ENCODE results near the gene RSF1.

DNA sequence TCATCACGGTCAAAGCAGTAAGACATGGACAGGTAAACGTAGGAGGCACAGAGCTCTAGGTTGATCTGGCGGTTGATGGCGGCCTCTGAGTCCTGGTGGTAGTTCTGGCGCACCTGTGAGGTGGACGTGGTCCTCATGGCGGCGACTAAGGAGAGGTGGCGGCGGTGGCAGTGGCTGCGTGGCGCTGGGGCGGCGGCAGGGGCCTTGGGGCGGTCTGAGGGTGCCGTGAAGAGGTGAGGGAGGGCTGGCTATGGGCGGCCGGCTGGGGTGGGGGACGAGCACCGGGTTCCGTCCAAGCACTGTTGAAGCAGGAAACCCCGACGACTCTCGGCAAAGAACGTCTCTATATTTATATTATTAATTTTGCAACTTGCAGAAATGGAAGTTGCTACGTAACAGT, 85.6 kb downstream of the RSF1 start:
- TF ChIP-seq, protein P1, sequence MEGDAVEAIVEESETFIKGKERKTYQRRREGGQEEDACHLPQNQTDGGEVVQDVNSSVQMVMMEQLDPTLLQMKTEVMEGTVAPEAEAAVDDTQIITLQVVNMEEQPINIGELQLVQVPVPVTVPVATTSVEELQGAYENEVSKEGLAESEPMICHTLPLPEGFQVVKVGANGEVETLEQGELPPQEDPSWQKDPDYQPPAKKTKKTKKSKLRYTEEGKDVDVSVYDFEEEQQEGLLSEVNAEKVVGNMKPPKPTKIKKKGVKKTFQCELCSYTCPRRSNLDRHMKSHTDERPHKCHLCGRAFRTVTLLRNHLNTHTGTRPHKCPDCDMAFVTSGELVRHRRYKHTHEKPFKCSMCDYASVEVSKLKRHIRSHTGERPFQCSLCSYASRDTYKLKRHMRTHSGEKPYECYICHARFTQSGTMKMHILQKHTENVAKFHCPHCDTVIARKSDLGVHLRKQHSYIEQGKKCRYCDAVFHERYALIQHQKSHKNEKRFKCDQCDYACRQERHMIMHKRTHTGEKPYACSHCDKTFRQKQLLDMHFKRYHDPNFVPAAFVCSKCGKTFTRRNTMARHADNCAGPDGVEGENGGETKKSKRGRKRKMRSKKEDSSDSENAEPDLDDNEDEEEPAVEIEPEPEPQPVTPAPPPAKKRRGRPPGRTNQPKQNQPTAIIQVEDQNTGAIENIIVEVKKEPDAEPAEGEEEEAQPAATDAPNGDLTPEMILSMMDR (conservative IDR thresholded peaks at IDR 0.05 in 1 of 2, IDR thresholded peaks at IDR 0.05 in 1 of 2; ENCODE audit: extremely low read depth in 1 of 2, insufficient read depth in 1 of 2, low read depth in 1 of 2, low read length in 2 of 2) = no peak
- TF ChIP-seq EZH2 (IDR thresholded peaks at IDR 0.05; ENCODE audit: borderline replicate concordance, low read length) = no peak

All from mammary epithelial cell (primary cell).